C4-2B (cell line): ENCODE results near the gene CELA2A.

Experiments
- CTCF ChIP-seq: fragments of 450-650 bp; conservative IDR thresholded peaks from 2 replicates; pipeline ENCODE4 v1.5.1; 2017; ENCODE audit warnings: mild to moderate bottlenecking
- ZFX ChIP-seq: fragments of 450-650 bp; IDR thresholded peaks from 2 replicates; pipeline ENCODE4 v1.6.1; 2017

GRCh38 chr1:15468145-15468544 lies 11.6 kb downstream of the CELA2A start:
- TF ChIP-seq CTCF (no peak), ZFX (no peak)
